Spleen (tissue), 11 donors: Measurements from ENCODE around the gene TPM2. TPM values are rescaled to one million over a fixed set of nuclear protein-coding genes. Genes with fewer than 3 reads are reported as not detected.

Source experiments
- DNase-seq: peaks from one replicate; pipeline ENCODE4 v3.0.0-alpha.2; 2020
- H3K27ac ChIP-seq, 8 donors: fragments of 200-600 bp; sonication (generic) in 7 of 8; 1 replicate in 4 of 8; 2 replicates in 4 of 8; pipeline versions ENCODE4 v1.5.0 to v1.8.0; 2016 to 2021; ENCODE audit warnings: inconsistent platforms in 4 of 8, mild to moderate bottlenecking in 4 of 8, moderate library complexity in 1 of 8
- H3K27me3 ChIP-seq, 7 donors: fragments of 200-600 bp; sonication (generic) in 6 of 7; replicated peaks in 1 of 7; 1 replicate in 4 of 7; 2 replicates in 3 of 7; pipeline versions ENCODE4 v1.5.0 to v1.8.0; 2016 to 2021; ENCODE audit warnings: inconsistent platforms in 3 of 7, mild to moderate bottlenecking in 1 of 7
- H3K36me3 ChIP-seq, 6 donors: fragments of 200-600 bp; sonication (generic) in 5 of 6; 1 replicate in 4 of 6; 2 replicates in 2 of 6; pipeline versions ENCODE4 v1.5.0 to v1.8.0; 2016 to 2021; ENCODE audit warnings: inconsistent platforms in 2 of 6
- H3K4me1 ChIP-seq, 6 donors: fragments of 200-600 bp; sonication (generic) in 5 of 6; 1 replicate in 3 of 6; 2 replicates in 3 of 6; pipeline versions ENCODE4 v1.5.0 to v1.8.0; 2016 to 2021; ENCODE audit warnings: inconsistent platforms in 3 of 6
- H3K4me3 ChIP-seq, 8 donors: fragments of 200-600 bp; sonication (generic) in 7 of 8; 1 replicate in 4 of 8; 2 replicates in 4 of 8; pipeline versions ENCODE4 v1.5.0 to v1.8.0; 2016 to 2021; ENCODE audit warnings: inconsistent platforms in 4 of 8, mild to moderate bottlenecking in 4 of 8, moderate library complexity in 2 of 8
- H3K9me3 ChIP-seq, 8 donors: fragments of 200-600 bp; sonication (generic) in 7 of 8; 1 replicate in 4 of 8; 2 replicates in 4 of 8; pipeline versions ENCODE4 v1.5.0 to v1.8.0; 2016 to 2021; ENCODE audit warnings: inconsistent platforms in 4 of 8
- CTCF ChIP-seq, 11 experiments: fragments of 200-600 bp in 7 of 11; fragments of 450-650 bp in 4 of 11; sonication (generic) in 4 of 11; IDR thresholded peaks in 8 of 11; conservative IDR thresholded peaks in 3 of 11; 1 replicate in 7 of 11; 2 replicates in 4 of 11; pipeline versions ENCODE4 v1.4.0 to v1.8.0; 2016 to 2021; ENCODE audit warnings: antibody characterized with exemption in 11 of 11, inconsistent platforms in 4 of 11, mild to moderate bottlenecking in 1 of 11
- POLR2A ChIP-seq, 3 donors: fragments of 450-650 bp; IDR thresholded peaks; one replicate each; pipeline ENCODE4 v1.5.1; 2017; ENCODE audit warnings: antibody characterized with exemption in 3 of 3, mild to moderate bottlenecking in 1 of 3
- POLR2AphosphoS5 ChIP-seq, 3 donors: sonication (generic); formaldehyde crosslinking; IDR thresholded peaks; one replicate each; pipeline ENCODE4 v1.5.1; 2017; ENCODE audit warnings: antibody characterized with exemption in 3 of 3
- WGBS, 5 donors: extraction: QIAGEN DNeasy Blood & Tissue Kit in 3 of 5; methylation state at CpG; one replicate each; pipeline versions ENCODE4 v1.1.5 to v1.1.7; 2013 to 2018; 5-methylcytosine and 5-hydroxymethylcytosine counted together
- intact Hi-C: fragments of 100-400 bp; cut with DNase I; formaldehyde crosslinking; loops from one replicate; pipeline ENCODE4 v1.15.0; 2023; ENCODE audit warnings: low total_unique reads
- polyA plus RNA-seq, 3 donors: library from polyadenylated mRNA; stranded (reverse); fragments of 200-250 nt; gene quantifications; one replicate each; pipeline ENCODE4 v1.2.1, GENCODE V29; 2013
- total RNA-seq, 7 donors: library from RNA; depleted of rRNA in 3 of 7; stranded (reverse); fragments of >200 nt in 3 of 7; fragmentation: NEBNext Ultra II Directional in 4 of 7; extraction: Animal tissue kit (Norgen Biotek cat#: 25700) in 4 of 7; gene quantifications; one replicate each; pipeline versions ENCODE4 v1.1.0 to v1.2.1, GENCODE V29; 2016 to 2021
- donor health status: healthy with polysubstance abuse.
- donor health status: DM: no; HTN: no; CAD: no; lungs with moderate emphysema.
- donor health status: DM: no; HTN: no; CAD: no.
- donor health status: Bipolar disorder and iron deficiency.
- donor health status: healthy.
- donor health status: DM: no; HTN: no; CAD: no.
- donor health status: DM: yes; HTN: yes; CAD: no.

The TPM2 gene
- total and polyA plus RNA-seq, 10 donors: 43.1 to 237 (median 119) TPM

- WGBS, 5 donors: 83 to 89% (median 87%) methylated on average over 13 of the region's 13 CpGs
- intact Hi-C loops: no loop called here
- H3K4me3 ChIP-seq: peak overlapping the region in 1 of 8 donors; percentile 71
- H3K36me3 ChIP-seq: peaks cover 0 to 16% (median 12%) of the 10 kb centered on the region in 6 donors
- H3K4me1 ChIP-seq: peaks cover 2 to 65% (median 29%) of the 10 kb centered on the region in 6 donors
- no peaks in the 10 kb centered on the region for H3K9me3 ChIP-seq
- no peak for TF ChIP-seq CTCF (IDR thresholded peaks at IDR 0.05 in 8 of 11, conservative IDR thresholded peaks at IDR 0.05 in 3 of 11)
- TF ChIP-seq POLR2AphosphoS5 (IDR thresholded peaks at IDR 0.05): no peak
- TF ChIP-seq POLR2A (IDR thresholded peaks at IDR 0.05): no peak
- DNase-seq: no peak
- H3K27me3 ChIP-seq: peaks cover 0 to 7% (median 0%) of the 10 kb centered on the region in 7 donors
- H3K27ac ChIP-seq: peak overlapping the region in 7 of 8 donors; percentile 84 to 90 (median 86)
Measured at GRCh38 chr9:35691757-35692301, 2.1 kb upstream of the TPM2 start.

- WGBS, 5 donors: 22 to 29% (median 26%) methylated on average over 10 of the region's 10 CpGs
- TF ChIP-seq POLR2A (IDR thresholded peaks at IDR 0.05) (no peak), CTCF (IDR thresholded peaks at IDR 0.05 in 8 of 11, conservative IDR thresholded peaks at IDR 0.05 in 3 of 11) (no peak), POLR2AphosphoS5 (IDR thresholded peaks at IDR 0.05) (no peak)
- H3K27ac ChIP-seq: peak overlapping the region in 7 of 8 donors; percentile 84 to 90 (median 86)
- H3K9me3 ChIP-seq: no peaks in the 10 kb centered on the region
- DNase-seq: no peak
- H3K27me3 ChIP-seq: peaks cover 0 to 7% (median 0%) of the 10 kb centered on the region in 7 donors
- intact Hi-C loops: no loop called here
- H3K4me1 ChIP-seq: peaks cover 0 to 65% (median 24%) of the 10 kb centered on the region in 6 donors
- peak overlapping the region; percentile 55 to 83 (median 69) for H3K4me3 ChIP-seq
- H3K36me3 ChIP-seq: peaks cover 0 to 11% (median 8%) of the 10 kb centered on the region in 6 donors
Measured at GRCh38 chr9:35691334-35691650, 1.6 kb upstream of the TPM2 start.

- peak; percentile 86 for DNase-seq
- Histone ChIP-seq H3K27ac (peak overlapping the region; percentile 48 to 90 (median 86)), H3K4me1 (peaks cover 0 to 65% (median 22%) of the 10 kb centered on the region in 6 donors), H3K36me3 (peaks cover 0 to 6% (median 2%) of the 10 kb centered on the region in 6 donors), H3K27me3 (peaks cover 0 to 7% (median 0%) of the 10 kb centered on the region in 7 donors), H3K9me3 (no peaks in the 10 kb centered on the region), H3K4me3 (peak overlapping the region; percentile 55 to 83 (median 69))
- 1 to 3% (median 2%) methylated on average over 44 to 61 of the region's 61 CpGs for WGBS, 5 donors
- TF ChIP-seq POLR2AphosphoS5 (IDR thresholded peaks at IDR 0.05) (peak; percentile 52 to 81 (median 77)), CTCF (IDR thresholded peaks at IDR 0.05 in 8 of 11, conservative IDR thresholded peaks at IDR 0.05 in 3 of 11) (no peak)
- intact Hi-C loops: no loop called here
Measured at GRCh38 chr9:35690614-35691333, 1.0 kb upstream of the TPM2 start.

- Histone ChIP-seq H3K27ac (peak overlapping the region; percentile 48 to 90 (median 86)), H3K9me3 (no peaks in the 10 kb centered on the region), H3K27me3 (peaks cover 0 to 7% (median 0%) of the 10 kb centered on the region in 7 donors), H3K4me1 (peaks cover 0 to 64% (median 22%) of the 10 kb centered on the region in 6 donors), H3K36me3 (peaks cover 0 to 4% (median under 1%) of the 10 kb centered on the region in 6 donors), H3K4me3 (peak overlapping the region; percentile 55 to 83 (median 69))
- DNase-seq: no peak
- TF ChIP-seq POLR2AphosphoS5 (IDR thresholded peaks at IDR 0.05): no peak
- no peak for TF ChIP-seq CTCF (IDR thresholded peaks at IDR 0.05 in 8 of 11, conservative IDR thresholded peaks at IDR 0.05 in 3 of 11)
- TF ChIP-seq POLR2A (IDR thresholded peaks at IDR 0.05): no peak
- intact Hi-C loops: no loop called here
- 0 to 1% (median 1%) methylated on average over 15 to 21 of the region's 21 CpGs for WGBS, 5 donors
Measured at GRCh38 chr9:35690294-35690613, 529 bp upstream of the TPM2 start.
